ENCODE data around the gene CMTM7. TPM values are rescaled to one million over a fixed set of nuclear protein-coding genes. Genes with fewer than 3 reads are reported as not detected.

Gene CMTM7
- total RNA-seq, 1 donor from 2014 or later = 40.7 TPM

DNA sequence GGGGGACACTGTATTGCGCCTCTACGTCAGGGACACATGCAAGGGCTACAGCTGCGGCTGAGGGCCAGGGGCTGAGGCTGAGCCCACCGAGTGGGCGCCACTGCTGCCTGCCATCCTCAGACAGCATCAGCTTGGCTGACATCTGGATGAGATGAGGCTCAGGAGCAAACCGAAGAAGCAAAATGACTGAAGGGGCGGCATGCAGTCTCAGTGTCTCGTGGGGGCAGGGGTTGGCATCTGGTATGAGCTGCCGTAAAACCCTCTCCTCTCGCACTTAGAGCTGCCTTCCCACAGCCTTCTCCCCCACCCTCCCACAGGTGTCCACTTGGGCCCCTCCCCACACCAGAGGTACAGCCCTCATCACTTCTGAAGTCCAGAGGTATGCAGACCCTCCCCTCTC is 24.2 kb upstream of the CMTM7 start:
- TF ChIP-seq, protein P1, sequence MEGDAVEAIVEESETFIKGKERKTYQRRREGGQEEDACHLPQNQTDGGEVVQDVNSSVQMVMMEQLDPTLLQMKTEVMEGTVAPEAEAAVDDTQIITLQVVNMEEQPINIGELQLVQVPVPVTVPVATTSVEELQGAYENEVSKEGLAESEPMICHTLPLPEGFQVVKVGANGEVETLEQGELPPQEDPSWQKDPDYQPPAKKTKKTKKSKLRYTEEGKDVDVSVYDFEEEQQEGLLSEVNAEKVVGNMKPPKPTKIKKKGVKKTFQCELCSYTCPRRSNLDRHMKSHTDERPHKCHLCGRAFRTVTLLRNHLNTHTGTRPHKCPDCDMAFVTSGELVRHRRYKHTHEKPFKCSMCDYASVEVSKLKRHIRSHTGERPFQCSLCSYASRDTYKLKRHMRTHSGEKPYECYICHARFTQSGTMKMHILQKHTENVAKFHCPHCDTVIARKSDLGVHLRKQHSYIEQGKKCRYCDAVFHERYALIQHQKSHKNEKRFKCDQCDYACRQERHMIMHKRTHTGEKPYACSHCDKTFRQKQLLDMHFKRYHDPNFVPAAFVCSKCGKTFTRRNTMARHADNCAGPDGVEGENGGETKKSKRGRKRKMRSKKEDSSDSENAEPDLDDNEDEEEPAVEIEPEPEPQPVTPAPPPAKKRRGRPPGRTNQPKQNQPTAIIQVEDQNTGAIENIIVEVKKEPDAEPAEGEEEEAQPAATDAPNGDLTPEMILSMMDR (IDR thresholded peaks at IDR 0.05; ENCODE audit: insufficient read depth, low read length, poor library complexity, severe bottlenecking) = no peak
- no peak for DNase-seq (ENCODE audit: low read depth)
- no peaks in the 10 kb centered on the region for H3K27me3 ChIP-seq (ENCODE audit: control insufficient read depth, insufficient read depth, low read length)
- H3K36me3 ChIP-seq (ENCODE audit: control insufficient read depth, insufficient read depth, low read length) = no peaks in the 10 kb centered on the region
- no peak overlapping the region for H3K4me3 ChIP-seq (ENCODE audit: low read depth, low read length)

DNA sequence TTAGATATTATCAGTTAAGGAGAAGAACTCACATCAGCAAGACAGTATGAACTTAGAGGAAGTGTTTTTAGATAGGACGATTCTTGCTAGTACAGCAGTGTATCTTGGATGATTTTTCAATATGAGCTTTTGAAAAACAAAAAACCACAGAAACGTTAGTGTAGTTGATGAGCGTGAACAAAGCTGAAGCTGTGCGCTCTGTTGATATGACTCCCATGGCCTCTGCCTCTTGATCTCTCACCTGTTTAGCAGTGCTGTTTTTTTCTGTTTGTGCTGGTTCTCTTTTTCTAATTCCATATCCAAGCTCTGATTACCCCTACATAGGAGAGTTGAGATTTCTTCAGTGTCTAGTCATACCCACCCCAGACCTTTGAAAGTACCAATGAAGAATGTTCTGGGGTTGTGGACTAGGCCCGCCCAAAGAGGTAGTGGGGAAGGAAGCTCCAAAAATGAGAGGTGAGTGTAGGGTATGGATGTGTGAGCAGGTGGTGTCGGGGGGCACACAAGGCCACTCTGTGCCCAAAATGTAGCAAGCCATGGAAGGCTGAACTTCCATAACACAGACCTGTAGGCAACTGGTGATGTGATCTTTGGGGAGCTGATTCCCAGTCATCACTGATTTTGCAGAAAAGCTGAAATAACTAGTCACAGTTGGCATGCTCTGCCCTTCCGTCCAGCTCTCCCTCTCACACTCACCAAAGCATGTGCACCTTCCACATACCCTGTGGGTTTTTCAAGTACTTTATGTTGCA is 20.0 kb upstream of the CMTM7 start:
- no peak for DNase-seq (ENCODE audit: low read depth)
- no peak overlapping the region for H3K4me3 ChIP-seq (ENCODE audit: low read depth, low read length)
- H3K36me3 ChIP-seq (ENCODE audit: control insufficient read depth, insufficient read depth, low read length) = no peaks in the 10 kb centered on the region
- no peaks in the 10 kb centered on the region for H3K27me3 ChIP-seq (ENCODE audit: control insufficient read depth, insufficient read depth, low read length)
- TF ChIP-seq, protein P1 (IDR thresholded peaks at IDR 0.05; ENCODE audit: insufficient read depth, low read length, poor library complexity, severe bottlenecking) = no peak

- no peak for DNase-seq (ENCODE audit: low read depth)
- Histone ChIP-seq H3K36me3 (ENCODE audit: control insufficient read depth, insufficient read depth, low read length) (no peaks in the 10 kb centered on the region), H3K4me3 (ENCODE audit: low read depth, low read length) (no peak overlapping the region), H3K27me3 (ENCODE audit: control insufficient read depth, insufficient read depth, low read length) (no peaks in the 10 kb centered on the region)
- TF ChIP-seq, protein P1 (IDR thresholded peaks at IDR 0.05; ENCODE audit: insufficient read depth, low read length, poor library complexity, severe bottlenecking) = no peak
Measured at GRCh38 chr3:32372213-32372490, 19.5 kb upstream of the CMTM7 start.

DNA sequence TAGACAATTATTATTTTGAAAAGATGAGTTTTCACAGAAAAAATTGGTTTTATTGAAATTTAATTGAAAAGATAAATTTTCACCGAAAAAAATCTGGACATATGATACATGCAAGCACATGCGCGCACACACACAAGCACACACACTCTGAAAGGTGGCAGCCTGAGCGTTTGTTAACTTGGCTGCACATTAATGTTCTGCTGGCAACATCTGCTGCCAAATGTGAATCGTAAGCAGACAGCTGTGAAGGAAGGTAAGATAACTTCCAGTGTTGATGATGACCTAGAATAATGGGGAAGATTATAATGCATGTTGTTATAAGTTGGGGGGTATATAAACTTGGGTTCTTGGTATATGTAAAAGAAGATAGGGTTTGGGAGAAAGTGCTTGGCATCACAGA is 18.4 kb upstream of the CMTM7 start:
- DNase-seq (ENCODE audit: low read depth) = no peak
- TF ChIP-seq, protein P1 (IDR thresholded peaks at IDR 0.05; ENCODE audit: insufficient read depth, low read length, poor library complexity, severe bottlenecking) = no peak

GRCh38 chr3:32373844-32374243 is 17.8 kb upstream of the CMTM7 start:
- no peak for DNase-seq (ENCODE audit: low read depth)
- H3K36me3 ChIP-seq (ENCODE audit: control insufficient read depth, insufficient read depth, low read length) = no peaks in the 10 kb centered on the region
- TF ChIP-seq, protein P1 (IDR thresholded peaks at IDR 0.05; ENCODE audit: insufficient read depth, low read length, poor library complexity, severe bottlenecking) = no peak
- no peak overlapping the region for H3K4me3 ChIP-seq (ENCODE audit: low read depth, low read length)
- no peaks in the 10 kb centered on the region for H3K27me3 ChIP-seq (ENCODE audit: control insufficient read depth, insufficient read depth, low read length)

More for the DNA sequence above, 18.4 kb upstream of the CMTM7 start:
- Histone ChIP-seq H3K27me3 (ENCODE audit: control insufficient read depth, insufficient read depth, low read length) (no peaks in the 10 kb centered on the region), H3K4me3 (ENCODE audit: low read depth, low read length) (no peak overlapping the region), H3K36me3 (ENCODE audit: control insufficient read depth, insufficient read depth, low read length) (no peaks in the 10 kb centered on the region)
